ENCODE measurements around the gene LIN52.

DNA sequence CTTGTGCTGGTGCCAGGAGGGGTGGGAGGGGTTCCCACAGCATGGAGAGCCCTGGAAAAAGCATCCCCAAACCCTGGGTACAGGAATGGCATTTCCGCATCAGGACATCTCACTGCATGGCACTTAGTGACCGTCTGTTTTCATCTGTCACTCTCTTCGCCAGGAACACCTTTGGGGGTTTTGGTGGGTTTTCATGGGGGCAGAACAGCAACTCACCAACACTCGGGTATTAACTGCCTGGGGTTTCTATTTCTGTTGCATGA is 158.0 kb downstream of the LIN52 start:
- no peak for TF ChIP-seq CTCF (IDR thresholded peaks at IDR 0.05)
- TF ChIP-seq POLR2AphosphoS5 (IDR thresholded peaks at IDR 0.05; ENCODE audit: insufficient read depth in 1 of 2, low read depth in 1 of 2): no peak
- no peak for TF ChIP-seq POLR2A (IDR thresholded peaks at IDR 0.05)
